H1 (cell line): ENCODE measurements around the gene ZNF83. TPM values are rescaled to one million over a fixed set of nuclear protein-coding genes. Genes with fewer than 3 reads are reported as not detected.

Experiments
- CTCF ChIA-PET: fragments of 300-600 bp; sonication (Branson Sonifier 250); formaldehyde crosslinking; loops from one replicate; lab custom pipeline; 2021; ENCODE audit not compliant: partially characterized antibody; lab: Charles Lee
- POLR2A ChIA-PET: fragments of 300-600 bp; sonication (Branson Sonifier 250); formaldehyde crosslinking; loops from one replicate; lab custom pipeline; 2021; ENCODE audit warnings: inconsistent platforms; ENCODE audit not compliant: partially characterized antibody; lab: Charles Lee
- DNase-seq, 2 experiments: peaks; one replicate each; pipeline versions ENCODE4 v3.0.0 to v3.0.0-alpha.2; 2010 to 2022; ENCODE audit warnings: low spot score in 2 of 2, low read depth in 1 of 2, mixed read lengths in 1 of 2
- FAIRE-seq: peaks from 2 replicates; lab custom pipeline; 2011; peaks lifted over from hg19 to GRCh38; lab: Jason Lieb, UNC
- H2AFZ ChIP-seq: 2 replicates; pipeline ENCODE4 v1.8.1; 2012; ENCODE audit warnings: low read length, inconsistent platforms
- H2AK5ac ChIP-seq: 2 replicates; pipeline ENCODE4 v1.6.1; 2013; ENCODE audit warnings: low read depth, low read length
- H2BK120ac ChIP-seq: replicated peaks from 2 replicates; pipeline ENCODE3; 2013; ENCODE audit warnings: low read depth, low read length, inconsistent platforms
- H2BK12ac ChIP-seq: 2 replicates; pipeline ENCODE4 v1.6.1; 2013; ENCODE audit warnings: low read depth, low read length
- H2BK15ac ChIP-seq: 2 replicates; pipeline ENCODE4 v1.6.1; 2013; ENCODE audit warnings: low read length
- H2BK20ac ChIP-seq: 2 replicates; pipeline ENCODE4 v1.6.1; 2013; ENCODE audit warnings: low read length
- H2BK5ac ChIP-seq: 2 replicates; pipeline ENCODE4 v1.6.1; 2013; ENCODE audit warnings: low read depth, low read length
- H3K14ac ChIP-seq: 2 replicates; pipeline ENCODE4 v1.6.1; 2013; ENCODE audit warnings: inconsistent platforms; ENCODE audit not compliant: insufficient read length
- H3K18ac ChIP-seq: 2 replicates; pipeline ENCODE4 v1.6.1; 2013; ENCODE audit warnings: low read length; ENCODE audit errors: extremely low read depth
- H3K23ac ChIP-seq: 2 replicates; pipeline ENCODE4 v1.6.1; 2013; ENCODE audit warnings: inconsistent platforms; ENCODE audit not compliant: insufficient read length
- H3K23me2 ChIP-seq: 2 replicates; pipeline ENCODE4 v1.6.1; 2013; ENCODE audit warnings: low read depth, low read length
- H3K27ac ChIP-seq: 2 replicates; pipeline ENCODE4 v1.6.1; 2011; ENCODE audit warnings: low read depth, low read length, inconsistent platforms
- H3K27me3 ChIP-seq, 4 experiments: replicated peaks in 1 of 4; 1 replicate in 1 of 4; 2 replicates in 3 of 4; pipeline versions ENCODE4 v1.6.1 to v1.8.1; 2011 to 2013; ENCODE audit warnings: low read length in 3 of 4, mild to moderate bottlenecking in 3 of 4, inconsistent platforms in 2 of 4, mixed read lengths in 2 of 4, moderate library complexity in 1 of 4; ENCODE audit not compliant: control insufficient read depth in 3 of 4, insufficient read depth in 3 of 4; ENCODE audit errors: extremely low read depth in 1 of 4
- H3K36me3 ChIP-seq, 4 experiments: 2 replicates each; pipeline versions ENCODE4 v1.6.1 to v1.8.1; 2011 to 2013; ENCODE audit warnings: mild to moderate bottlenecking in 4 of 4, low read length in 3 of 4, moderate library complexity in 2 of 4, control low read depth in 1 of 4, inconsistent platforms in 1 of 4; ENCODE audit not compliant: insufficient read depth in 4 of 4, control insufficient read depth in 2 of 4
- H3K4ac ChIP-seq: replicated peaks from 2 replicates; pipeline ENCODE3; 2013; ENCODE audit warnings: low read length, low read depth, mixed read lengths, inconsistent platforms; ENCODE audit not compliant: insufficient read length
- H3K4me1 ChIP-seq, 4 experiments: replicated peaks in 1 of 4; 1 replicate in 1 of 4; 2 replicates in 3 of 4; pipeline versions ENCODE4 v1.6.1 to v1.8.1; 2011 to 2013; ENCODE audit warnings: low read length in 3 of 4, inconsistent platforms in 2 of 4, mixed read lengths in 1 of 4; ENCODE audit not compliant: insufficient read depth in 4 of 4, control insufficient read depth in 3 of 4
- H3K4me2 ChIP-seq, 2 experiments: 2 replicates each; pipeline versions ENCODE4 v1.6.1 to v1.8.1; 2011 to 2013; ENCODE audit warnings: low read depth in 2 of 2, low read length in 2 of 2, control low read depth in 1 of 2, inconsistent platforms in 1 of 2, mild to moderate bottlenecking in 1 of 2; ENCODE audit not compliant: insufficient read depth in 1 of 2
- H3K4me3 ChIP-seq, 4 experiments: fragments of 200-600, 300-600 bp in 1 of 4; sonication (generic), shearing (Covaris generic), sonication (Bioruptor Twin) in 1 of 4; 2 replicates each; pipeline versions ENCODE4 v1.5.1 to v1.8.1; 2011 to 2016; ENCODE audit warnings: low read length in 4 of 4, low read depth in 3 of 4, control low read depth in 2 of 4, inconsistent platforms in 2 of 4, mild to moderate bottlenecking in 2 of 4, mixed read lengths in 1 of 4, moderate library complexity in 1 of 4; ENCODE audit not compliant: insufficient read depth in 2 of 4; ENCODE audit errors: extremely low read depth in 1 of 4
- H3K56ac ChIP-seq: replicated peaks from 2 replicates; pipeline ENCODE3; 2013; ENCODE audit warnings: low read depth, mild to moderate bottlenecking, mixed read lengths, low read length, inconsistent platforms; ENCODE audit not compliant: insufficient read length
- H3K79me1 ChIP-seq: 2 replicates; pipeline ENCODE4 v1.6.1; 2013; ENCODE audit warnings: low read depth, low read length, control low read depth
- H3K79me2 ChIP-seq, 2 experiments: 2 replicates each; pipeline versions ENCODE4 v1.6.1 to v1.8.1; 2012 to 2013; ENCODE audit warnings: low read length in 2 of 2, mild to moderate bottlenecking in 2 of 2, inconsistent platforms in 1 of 2; ENCODE audit not compliant: insufficient read depth in 2 of 2, control insufficient read depth in 1 of 2
- H3K9ac ChIP-seq, 4 experiments: replicated peaks in 1 of 4; 1 replicate in 1 of 4; 2 replicates in 3 of 4; pipeline versions ENCODE4 v1.6.1 to v1.8.1; 2011 to 2013; ENCODE audit warnings: low read depth in 3 of 4, low read length in 3 of 4, control low read depth in 2 of 4, mild to moderate bottlenecking in 2 of 4, moderate library complexity in 2 of 4, inconsistent platforms in 1 of 4; ENCODE audit errors: extremely low read depth in 1 of 4
- H3K9me3 ChIP-seq, 2 experiments: 2 replicates each; pipeline versions ENCODE4 v1.6.1 to v1.8.1; 2012 to 2013; ENCODE audit warnings: mild to moderate bottlenecking in 2 of 2, moderate library complexity in 2 of 2, control low read depth in 1 of 2, inconsistent platforms in 1 of 2, low read depth in 1 of 2, low read length in 1 of 2, mixed read lengths in 1 of 2; ENCODE audit not compliant: insufficient read depth in 2 of 2
- H4K20me1 ChIP-seq, 2 experiments: replicated peaks in 1 of 2; 2 replicates each; pipeline versions ENCODE3 to v1.8.1; 2011 to 2013; ENCODE audit warnings: inconsistent platforms in 2 of 2, low read length in 2 of 2, mild to moderate bottlenecking in 1 of 2; ENCODE audit not compliant: insufficient read depth in 2 of 2, control insufficient read depth in 1 of 2
- H4K5ac ChIP-seq: 2 replicates; pipeline ENCODE4 v1.6.1; 2013; ENCODE audit warnings: low read length, low read depth, mixed read lengths, inconsistent platforms; ENCODE audit not compliant: insufficient read length
- H4K8ac ChIP-seq: 2 replicates; pipeline ENCODE4 v1.8.0; 2013; ENCODE audit warnings: mild to moderate bottlenecking, moderate library complexity, low read length, inconsistent platforms; ENCODE audit not compliant: insufficient read depth; ENCODE audit errors: extremely low read depth
- H4K91ac ChIP-seq: replicated peaks from 2 replicates; pipeline ENCODE3; 2013; ENCODE audit warnings: low read length, mixed read lengths, inconsistent platforms; ENCODE audit not compliant: insufficient read length
- BACH1 ChIP-seq: IDR thresholded peaks from 2 replicates; pipeline ENCODE4 v1.6.1; 2012; ENCODE audit warnings: low read length, improper control_type of control experiment
- CTCF ChIP-seq, 3 experiments: IDR thresholded peaks; 1 replicate in 2 of 3; 2 replicates in 1 of 3; pipeline versions ENCODE4 v1.5.1 to v1.6.1; 2011; ENCODE audit warnings: low read length in 3 of 3, mild to moderate bottlenecking in 3 of 3, inconsistent platforms in 2 of 3, low read depth in 1 of 3, moderate library complexity in 1 of 3; ENCODE audit not compliant: insufficient read depth in 1 of 3; ENCODE audit errors: control extremely low read depth in 1 of 3
- FOSL1 ChIP-seq: IDR thresholded peaks from 2 replicates; pipeline ENCODE4 v1.6.1; 2011; ENCODE audit warnings: mild to moderate bottlenecking, low read depth, low read length, moderate library complexity; ENCODE audit not compliant: insufficient read depth
- JUND ChIP-seq: IDR thresholded peaks from 2 replicates; pipeline ENCODE4 v1.6.1; 2011; ENCODE audit warnings: mild to moderate bottlenecking, improper control_type of control experiment, low read length
- NANOG ChIP-seq: IDR thresholded peaks from 2 replicates; pipeline ENCODE4 v1.6.1; 2011; ENCODE audit warnings: low read length, low read depth, mild to moderate bottlenecking, inconsistent platforms; ENCODE audit not compliant: insufficient read depth, poor library complexity, severe bottlenecking
- RAD21 ChIP-seq, 2 experiments: IDR thresholded peaks in 1 of 2; conservative IDR thresholded peaks in 1 of 2; 2 replicates each; pipeline ENCODE4 v1.6.1; 2011; ENCODE audit warnings: low read depth in 2 of 2, low read length in 2 of 2, improper control_type of control experiment in 1 of 2, inconsistent platforms in 1 of 2, mild to moderate bottlenecking in 1 of 2, moderate library complexity in 1 of 2
- SIN3A ChIP-seq, 2 experiments: IDR thresholded peaks in 1 of 2; conservative IDR thresholded peaks in 1 of 2; 2 replicates each; pipeline ENCODE4 v1.6.1; 2011 to 2012; ENCODE audit warnings: low read length in 2 of 2, improper control_type of control experiment in 1 of 2, low read depth in 1 of 2, mild to moderate bottlenecking in 1 of 2
- SP4 ChIP-seq: IDR thresholded peaks from 2 replicates; pipeline ENCODE4 v1.6.1; 2012; ENCODE audit warnings: low read length, inconsistent platforms
- SUZ12 ChIP-seq: fragments of 200-600 bp; sonication (generic); IDR thresholded peaks from 2 replicates; pipeline ENCODE4 v1.6.1; 2012; ENCODE audit warnings: mild to moderate bottlenecking, inconsistent platforms, low read length, moderate library complexity, mixed read lengths
- TCF12 ChIP-seq: IDR thresholded peaks from 2 replicates; pipeline ENCODE4 v1.6.1; 2011; ENCODE audit warnings: low read depth, mild to moderate bottlenecking, low read length
- WGBS, 2 experiments: shearing (Covaris generic) in 1 of 2; methylation state at CpG; one replicate each; pipeline versions ENCODE4 v1.1.6 to v1.1.7; 2013 to 2015; ENCODE audit warnings: low lambda C conversion rate in 2 of 2, mixed read lengths in 2 of 2, inconsistent platforms in 1 of 2, low coverage in 1 of 2, missing lambda C conversion rate in 1 of 2; ENCODE audit not compliant: insufficient replicate concordance in 2 of 2, insufficient coverage in 1 of 2, insufficient read length in 1 of 2; ENCODE audit errors: extremely low coverage in 1 of 2, missing lambda C conversion rate in 1 of 2; 5-methylcytosine and 5-hydroxymethylcytosine counted together
- polyA plus RNA-seq, 7 experiments: library from polyadenylated mRNA; depleted of rRNA in 3 of 7; stranded (reverse) in 5 of 7; unstranded in 2 of 7; fragments of >200 nt in 5 of 7; fragments of 200-250 nt in 2 of 7; gene quantifications; 1 replicate in 5 of 7; 2 replicates in 1 of 7; 4 replicates in 1 of 7; pipeline versions ENCODE4 v1.2.1 to v1.2.3, GENCODE V29; 2011 to 2013; ENCODE audit warnings: missing spikeins in 2 of 7, mixed read lengths in 2 of 7
- total RNA-seq: library from RNA; stranded (reverse); fragmentation: NEBNext Ultra II Directional; extraction: Animal tissue kit (Norgen Biotek cat#: 25700); gene quantifications from 2 replicates; pipeline ENCODE4 v1.2.1, GENCODE V29; 2021

Gene ZNF83
- total and polyA plus RNA-seq, 2 of the 8 experiments (the other 6 are each of a cell fraction or from before 2014, with no cell fraction given) = 13.2 to 19.4 TPM

GRCh38 chr19:52640916-52641315 lies 2.8 kb upstream of the ZNF83 start:
- H3K27me3 ChIP-seq = no peaks in the 10 kb centered on the region; a peak in 1 of 7 replicates
- H2BK20ac ChIP-seq = no peak overlapping the region
- no peaks in the 10 kb centered on the region for H3K9me3 ChIP-seq
- CTCF ChIA-PET = interaction anchor here (0.8 to 2.5 kb wide), 2 partner anchors 19 to 250 kb away, joined by 3 to 12 read pairs; no protein-coding TSS in a partner anchor
- no peak overlapping the region for H3K18ac ChIP-seq
- H2BK120ac ChIP-seq = no peak overlapping the region
- DNase-seq (peak; percentile 44 to 48), FAIRE-seq (no peak)
- POLR2A ChIA-PET = interaction anchor here (0.7 kb wide), 1 partner anchor 133 kb away, joined by 3 read pairs; no protein-coding TSS in a partner anchor
- H3K4me2 ChIP-seq = no peak overlapping the region
- no peak overlapping the region for H3K27ac ChIP-seq
- H2BK5ac ChIP-seq = no peak overlapping the region
- H2BK12ac ChIP-seq = no peak overlapping the region
- no peak overlapping the region for H3K14ac ChIP-seq
- no peaks in the 10 kb centered on the region for H3K79me1 ChIP-seq
- no peaks in the 10 kb centered on the region for H3K36me3 ChIP-seq
- 78% methylated on average over 12 of the region's 14 CpGs; no CpG with 5 or more reads in 1 of the 2 experiments for WGBS, 2 experiments
- H3K79me2 ChIP-seq = no peaks in the 10 kb centered on the region
- peaks cover 0 to 3% (median 0%) of the 10 kb centered on the region in 4 experiments; a peak in 3 of 7 replicates for H3K4me1 ChIP-seq
- H4K8ac ChIP-seq = no peak overlapping the region
- H3K56ac ChIP-seq = no peak overlapping the region
- no peak overlapping the region for H2AFZ ChIP-seq
- H4K5ac ChIP-seq = no peak overlapping the region
- H3K23ac ChIP-seq = no peak overlapping the region
- H3K4me3 ChIP-seq = no peak overlapping the region
- no peaks in the 10 kb centered on the region for H4K20me1 ChIP-seq
- H2AK5ac ChIP-seq = no peak overlapping the region
- no peak overlapping the region for H2BK15ac ChIP-seq
- no peak overlapping the region for H4K91ac ChIP-seq
- peaks cover 3% of the 10 kb centered on the region; the same call in 1 of the 2 replicates for H3K23me2 ChIP-seq
- H3K9ac ChIP-seq = no peak overlapping the region
- no peak overlapping the region for H3K4ac ChIP-seq
- TF ChIP-seq SP4 (no peak), RAD21 (IDR thresholded peaks at IDR 0.05 in 1 of 2, conservative IDR thresholded peaks at IDR 0.05 in 1 of 2; ENCODE audit: low read depth in 2 of 2, low read length in 2 of 2) (no peak), SUZ12 (no peak), CTCF (IDR thresholded peaks at IDR 0.05; ENCODE audit: control extremely low read depth in 1 of 3, insufficient read depth in 1 of 3, low read depth in 1 of 3, low read length in 3 of 3) (no peak), NANOG (no peak), JUND (no peak), FOSL1 (no peak), SIN3A (conservative IDR thresholded peaks at IDR 0.05 in 1 of 2, IDR thresholded peaks at IDR 0.05 in 1 of 2; ENCODE audit: low read depth in 1 of 2, low read length in 2 of 2) (no peak), BACH1 (no peak), TCF12 (no peak)
